Ecto neural progenitor cell (in vitro differentiated cells): ENCODE data around the gene SLCO1C1.
"Not testable (repeated sequence)": the region's sequence is repeated elsewhere in the genome, so short reads cannot be mapped to it uniquely, and the experiment has no call there.

Source experiments
- DNase-seq: peaks from one replicate; pipeline ENCODE4 v3.0.0-alpha.2; 2018; ENCODE audit warnings: low spot score

Gene SLCO1C1

GRCh38 chr12:20695232-20695631 is at the start of gene SLCO1C1:
Gene SLCO1C1, plus strand, starts transcription at chr12:20695332. Its CDS starts 4,245 bp downstream, at chr12:20699577.
- no peak for DNase-seq

GRCh38 chr12:20646239-20646827 is 48.8 kb upstream of the SLCO1C1 start:
- DNase-seq: no peak

GRCh38 chr12:20653871-20654270 is 41.3 kb upstream of the SLCO1C1 start:
- DNase-seq: no peak

GRCh38 chr12:20656600-20656999 is 38.5 kb upstream of the SLCO1C1 start:
- no peak for DNase-seq

- no peak for DNase-seq
Measured at GRCh38 chr12:20657496-20657895, 37.6 kb upstream of the SLCO1C1 start.

- no peak for DNase-seq
Measured at GRCh38 chr12:20681334-20681733, 13.8 kb upstream of the SLCO1C1 start.

- no peak for DNase-seq
Measured at GRCh38 chr12:20696181-20696905, 1.2 kb downstream of the SLCO1C1 start.

- DNase-seq: no peak
Measured at GRCh38 chr12:20701106-20701505, 6.0 kb downstream of the SLCO1C1 start.

- no peak for DNase-seq
Measured at GRCh38 chr12:20704860-20705259, 9.7 kb downstream of the SLCO1C1 start.

GRCh38 chr12:20711846-20712245 is 16.7 kb downstream of the SLCO1C1 start:
- no peak for DNase-seq

- DNase-seq: no peak
Measured at GRCh38 chr12:20716037-20716436, 20.9 kb downstream of the SLCO1C1 start.

- no peak for DNase-seq
Measured at GRCh38 chr12:20716985-20717384, 21.9 kb downstream of the SLCO1C1 start.

GRCh38 chr12:20718294-20718693 is 23.2 kb downstream of the SLCO1C1 start:
- DNase-seq: no peak

- no peak for DNase-seq
Measured at GRCh38 chr12:20722142-20722541, 27.0 kb downstream of the SLCO1C1 start.

GRCh38 chr12:20731274-20731673 is 36.1 kb downstream of the SLCO1C1 start:
- no peak for DNase-seq

GRCh38 chr12:20740972-20741371 is 45.8 kb downstream of the SLCO1C1 start:
- DNase-seq: no peak

GRCh38 chr12:20748198-20748597 is 53.1 kb downstream of the SLCO1C1 start:
- no peak for DNase-seq

GRCh38 chr12:20751046-20751445 is 55.9 kb downstream of the SLCO1C1 start:
- DNase-seq: no peak

GRCh38 chr12:20777420-20777819 is 82.3 kb downstream of the SLCO1C1 start:
- DNase-seq: no peak

- no peak for DNase-seq
Measured at GRCh38 chr12:20778969-20779368, 83.8 kb downstream of the SLCO1C1 start.

- DNase-seq: not testable (repeated sequence)
Measured at GRCh38 chr12:20779971-20780370, 84.8 kb downstream of the SLCO1C1 start.

- DNase-seq: not testable (repeated sequence)
Measured at GRCh38 chr12:20783796-20784357, 88.7 kb downstream of the SLCO1C1 start.

- no peak for DNase-seq
Measured at GRCh38 chr12:20792971-20793370, 97.8 kb downstream of the SLCO1C1 start.
